Activated T-helper 17 cell treated with anti-CD3 and anti-CD28 coated beads, Interleukin-2, amount 50 U/mL, for 72 hours (primary cell): ENCODE measurements around the gene NAT9. TPM values are rescaled to one million over a fixed set of nuclear protein-coding genes. Genes with fewer than 3 reads are reported as not detected.

ENCODE experiments used
- ATAC-seq: fragments of 150-1000 bp; cut with Tn5 transposase; replicated peaks from 2 replicates; pipeline ENCODE4 v1.10.0; 2021; ENCODE audit warnings: mild to moderate bottlenecking, moderate library complexity
- H3K27ac Mint-ChIP-seq: one replicate; pipeline ENCODE4 v1.8.0; 2022; ENCODE audit warnings: mixed read lengths
- H3K27me3 Mint-ChIP-seq: one replicate; pipeline ENCODE4 v1.8.0; 2022; ENCODE audit warnings: mixed read lengths
- H3K36me3 Mint-ChIP-seq: one replicate; pipeline ENCODE4 v1.8.0; 2022; ENCODE audit warnings: low read depth, mild to moderate bottlenecking, mixed read lengths
- H3K4me1 Mint-ChIP-seq: one replicate; pipeline ENCODE4 v1.8.0; 2022; ENCODE audit warnings: mixed read lengths
- H3K4me3 Mint-ChIP-seq: one replicate; pipeline ENCODE4 v1.8.0; 2022; ENCODE audit warnings: mild to moderate bottlenecking, mixed read lengths
- H3K9me3 Mint-ChIP-seq: one replicate; pipeline ENCODE4 v1.8.0; 2022; ENCODE audit warnings: mixed read lengths
- total RNA-seq, 2 donors: library from RNA; stranded (reverse); gene quantifications; one replicate each; pipeline ENCODE4 v1.2.3, GENCODE V29; 2022

Gene NAT9
- total RNA-seq, 2 donors from 2014 or later: 31.6 to 39.2 TPM

- peak; percentile 92 for ATAC-seq
- H3K36me3 Mint-ChIP-seq: no peaks in the 10 kb centered on the region
- no peaks in the 10 kb centered on the region for H3K4me1 Mint-ChIP-seq
- H3K27me3 Mint-ChIP-seq: no peaks in the 10 kb centered on the region
- H3K27ac Mint-ChIP-seq: no peak overlapping the region
- no peaks in the 10 kb centered on the region for H3K9me3 Mint-ChIP-seq
- no peak overlapping the region for H3K4me3 Mint-ChIP-seq
These were observed 45.4 kb downstream of the NAT9 start for GRCh38 chr17:74730491-74731346.

GRCh38 chr17:74729866-74730265 lies 46.3 kb downstream of the NAT9 start:
- Mint-ChIP-seq H3K27ac (no peak overlapping the region), H3K4me3 (no peak overlapping the region), H3K36me3 (no peaks in the 10 kb centered on the region), H3K27me3 (no peaks in the 10 kb centered on the region), H3K4me1 (no peaks in the 10 kb centered on the region), H3K9me3 (no peaks in the 10 kb centered on the region)
- no peak for ATAC-seq

- Mint-ChIP-seq H3K27me3 (no peaks in the 10 kb centered on the region), H3K27ac (no peak overlapping the region), H3K4me1 (no peaks in the 10 kb centered on the region), H3K36me3 (no peaks in the 10 kb centered on the region), H3K4me3 (no peak overlapping the region), H3K9me3 (no peaks in the 10 kb centered on the region)
- ATAC-seq: no peak
These were observed 46.8 kb downstream of the NAT9 start for GRCh38 chr17:74729368-74729767.

GRCh38 chr17:74728702-74729075 lies 47.5 kb downstream of the NAT9 start:
- Mint-ChIP-seq H3K27ac (no peak overlapping the region), H3K4me3 (no peak overlapping the region), H3K36me3 (no peaks in the 10 kb centered on the region), H3K4me1 (no peaks in the 10 kb centered on the region), H3K27me3 (no peaks in the 10 kb centered on the region), H3K9me3 (no peaks in the 10 kb centered on the region)
- no peak for ATAC-seq

- Mint-ChIP-seq H3K4me1 (no peaks in the 10 kb centered on the region), H3K36me3 (no peaks in the 10 kb centered on the region), H3K27me3 (no peaks in the 10 kb centered on the region), H3K27ac (no peak overlapping the region), H3K9me3 (no peaks in the 10 kb centered on the region), H3K4me3 (no peak overlapping the region)
- ATAC-seq: no peak
These were observed 48.0 kb downstream of the NAT9 start for GRCh38 chr17:74728033-74728701.

- Mint-ChIP-seq H3K27me3 (no peaks in the 10 kb centered on the region), H3K27ac (no peak overlapping the region), H3K36me3 (no peaks in the 10 kb centered on the region), H3K9me3 (no peaks in the 10 kb centered on the region), H3K4me1 (no peaks in the 10 kb centered on the region), H3K4me3 (no peak overlapping the region)
- no peak for ATAC-seq
These were observed 51.0 kb downstream of the NAT9 start for GRCh38 chr17:74725111-74725510.

- Mint-ChIP-seq H3K4me3 (no peak overlapping the region), H3K27ac (no peak overlapping the region), H3K9me3 (no peaks in the 10 kb centered on the region), H3K36me3 (no peaks in the 10 kb centered on the region), H3K27me3 (no peaks in the 10 kb centered on the region), H3K4me1 (no peaks in the 10 kb centered on the region)
- ATAC-seq: no peak
These were observed 52.3 kb downstream of the NAT9 start for GRCh38 chr17:74723891-74724290.

GRCh38 chr17:74722782-74723181 lies 53.4 kb downstream of the NAT9 start:
- Mint-ChIP-seq H3K4me1 (no peaks in the 10 kb centered on the region), H3K4me3 (no peak overlapping the region), H3K36me3 (no peaks in the 10 kb centered on the region), H3K27me3 (no peaks in the 10 kb centered on the region), H3K27ac (no peak overlapping the region), H3K9me3 (no peaks in the 10 kb centered on the region)
- ATAC-seq: no peak

Other genes starting within 250 kb of the NAT9 start
- gene CD300LB, start 244.9 kb downstream of the NAT9 start, total RNA-seq: not detected
- under 1 TPM in 1 of 2 donors, not detected in 1; 0.28 TPM for gene CD300C, start 230.2 kb downstream of the NAT9 start, total RNA-seq
- gene CD300H, start 208.8 kb downstream of the NAT9 start, total RNA-seq: not detected
- not detected for gene CD300LD, start 184.1 kb downstream of the NAT9 start, total RNA-seq
- not detected for gene CD300E, start 152.6 kb downstream of the NAT9 start, total RNA-seq
- gene CD300LF, start 63.4 kb downstream of the NAT9 start, total RNA-seq: not detected
- gene RAB37, start 39.1 kb downstream of the NAT9 start, total RNA-seq: 1 to 10 TPM; 2.5 to 3.4 TPM
- gene NHERF1, start 27.7 kb downstream of the NAT9 start, total RNA-seq: 100 to 1,000 TPM in 1 of 2 donors, 10 to 100 TPM in 1; 76.2 to 160 TPM
- 1 to 10 TPM in 1 of 2 donors, under 1 TPM in 1; 0.65 to 1.2 TPM for gene GRIN2C, start 83.5 kb upstream of the NAT9 start, total RNA-seq
- gene FDXR, start 96.6 kb upstream of the NAT9 start, total RNA-seq: 10 to 100 TPM; 56.7 to 58.4 TPM
- not detected for gene FADS6, start 117.3 kb upstream of the NAT9 start, total RNA-seq
- gene USH1G, start 146.9 kb upstream of the NAT9 start, total RNA-seq: not detected
- gene OTOP2, start 147.9 kb upstream of the NAT9 start, total RNA-seq: not detected
- gene OTOP3, start 159.6 kb upstream of the NAT9 start, total RNA-seq: not detected
- gene HID1, start 196.4 kb upstream of the NAT9 start, total RNA-seq: 1 to 10 TPM; 1.2 to 2.8 TPM
- 1 to 10 TPM in 1 of 2 donors, under 1 TPM in 1; 0.56 to 1.2 TPM for gene CDR2L, start 211.3 kb upstream of the NAT9 start, total RNA-seq
- 10 to 100 TPM; 25.4 to 48.2 TPM for gene MRPL58, start 236.3 kb upstream of the NAT9 start, total RNA-seq